T-helper 1 cell treated with Interleukin-12 subunit alpha and Interleukin-12 subunit beta and Interleukin-4 antibody, amounts not matched to agents 30 μg/mL and 1 μg/mL, for 36 hours (primary cell): ENCODE measurements around the gene OPA3.

Source experiments
- H3K27ac Mint-ChIP-seq: one replicate; pipeline ENCODE4 v1.8.0; 2021; ENCODE audit warnings: mild to moderate bottlenecking, mixed read lengths
- H3K27me3 Mint-ChIP-seq: one replicate; pipeline ENCODE4 v1.8.0; 2021; ENCODE audit warnings: low read depth, mixed read lengths
- H3K36me3 Mint-ChIP-seq: one replicate; pipeline ENCODE4 v1.8.0; 2021; ENCODE audit warnings: low read depth, mixed read lengths
- H3K4me1 Mint-ChIP-seq: one replicate; pipeline ENCODE4 v1.8.0; 2021; ENCODE audit warnings: low read depth, mixed read lengths
- H3K4me3 Mint-ChIP-seq: one replicate; pipeline ENCODE4 v1.8.0; 2021; ENCODE audit warnings: mild to moderate bottlenecking, moderate library complexity, mixed read lengths
- H3K9me3 Mint-ChIP-seq: one replicate; pipeline ENCODE4 v1.8.0; 2021; ENCODE audit warnings: mixed read lengths

The OPA3 gene

GRCh38 chr19:45607071-45608029 lies 22.7 kb upstream of the OPA3 start:
- H3K27ac Mint-ChIP-seq, result peak overlapping the region; percentile 78
- H3K27me3 Mint-ChIP-seq, result peaks cover 12% of the 10 kb centered on the region
- peaks cover 26% of the 10 kb centered on the region for H3K36me3 Mint-ChIP-seq
- peaks cover 6% of the 10 kb centered on the region for H3K9me3 Mint-ChIP-seq
- peaks cover 9% of the 10 kb centered on the region for H3K4me1 Mint-ChIP-seq
- H3K4me3 Mint-ChIP-seq, result no peak overlapping the region

GRCh38 chr19:45601524-45602374 lies 17.1 kb upstream of the OPA3 start, which contains the start of gene GPR4:
Gene GPR4 (minus strand): TSS chr19:45602212. CDS start chr19:45591866, 10,346 bp downstream.
- peak within 1 kb of the TSS; percentile 16 for H3K27ac Mint-ChIP-seq
- H3K36me3 Mint-ChIP-seq, result peaks cover 7% of the 10 kb centered on the region
- H3K9me3 Mint-ChIP-seq, result no peaks in the 10 kb centered on the region
- H3K4me1 Mint-ChIP-seq, result peaks cover 21% of the 10 kb centered on the region
- peak within 1 kb of the TSS; percentile 3 for H3K4me3 Mint-ChIP-seq
- H3K27me3 Mint-ChIP-seq, result peaks cover 66% of the 10 kb centered on the region

DNA sequence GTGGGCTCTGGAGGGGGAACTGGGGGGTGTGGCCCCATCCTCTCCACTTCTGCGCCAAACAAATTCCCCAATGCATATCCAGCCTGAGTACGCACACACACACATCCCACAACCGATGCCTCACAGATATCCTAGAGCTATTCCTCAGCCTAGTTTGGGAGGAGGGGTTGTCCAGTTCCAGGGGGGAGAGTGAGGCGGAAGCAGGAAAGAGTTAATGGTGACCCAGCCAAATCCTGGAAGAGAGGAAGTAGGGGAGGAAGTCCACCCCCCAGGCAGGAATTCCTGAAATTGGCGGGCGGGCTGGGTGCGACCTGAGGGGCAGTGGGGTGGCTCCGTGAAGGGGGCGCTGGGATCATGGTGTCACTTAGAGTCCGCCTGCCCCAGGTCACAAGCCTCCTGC lies 16.5 kb upstream of the OPA3 start:
- Mint-ChIP-seq H3K4me3 (no peak overlapping the region), H3K9me3 (no peaks in the 10 kb centered on the region), H3K27me3 (peaks cover 72% of the 10 kb centered on the region), H3K36me3 (peaks cover 7% of the 10 kb centered on the region), H3K27ac (no peak overlapping the region), H3K4me1 (peaks cover 21% of the 10 kb centered on the region)

DNA sequence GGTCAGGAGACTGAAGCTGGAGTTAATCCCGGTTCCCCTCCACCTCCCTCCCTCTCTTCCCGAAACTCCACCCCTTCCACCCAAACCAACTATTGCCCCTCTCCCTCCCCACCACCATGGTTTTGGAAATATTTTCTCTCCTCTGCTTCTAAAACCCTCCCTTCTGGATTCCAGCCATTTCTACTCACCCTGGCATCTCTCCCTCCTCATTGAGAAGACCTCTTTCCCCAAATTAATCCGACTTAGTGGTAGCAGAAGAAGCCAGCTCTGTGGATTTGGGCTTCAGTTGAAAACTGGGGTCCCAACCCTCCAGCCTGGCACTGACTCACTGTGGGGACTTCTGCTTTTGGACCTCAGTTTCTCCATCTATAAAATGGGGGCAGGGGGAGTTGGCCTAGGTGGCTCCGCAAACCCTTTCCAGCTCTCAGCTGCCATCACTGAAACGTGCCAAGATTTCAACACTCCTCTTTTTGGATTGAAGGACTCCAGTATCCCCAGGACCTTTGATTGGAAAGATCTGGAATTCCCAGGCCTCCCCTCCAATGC lies 15.8 kb upstream of the OPA3 start:
- Mint-ChIP-seq H3K4me1 (peaks cover 21% of the 10 kb centered on the region), H3K9me3 (no peaks in the 10 kb centered on the region), H3K27ac (no peak overlapping the region), H3K27me3 (peaks cover 79% of the 10 kb centered on the region), H3K4me3 (no peak overlapping the region), H3K36me3 (peaks cover 7% of the 10 kb centered on the region)

- Mint-ChIP-seq H3K36me3 (peaks cover 7% of the 10 kb centered on the region), H3K9me3 (no peaks in the 10 kb centered on the region), H3K27me3 (peaks cover 81% of the 10 kb centered on the region), H3K4me3 (no peak overlapping the region), H3K27ac (no peak overlapping the region), H3K4me1 (peaks cover 21% of the 10 kb centered on the region)
Measured at GRCh38 chr19:45599286-45599685, 14.7 kb upstream of the OPA3 start.

DNA sequence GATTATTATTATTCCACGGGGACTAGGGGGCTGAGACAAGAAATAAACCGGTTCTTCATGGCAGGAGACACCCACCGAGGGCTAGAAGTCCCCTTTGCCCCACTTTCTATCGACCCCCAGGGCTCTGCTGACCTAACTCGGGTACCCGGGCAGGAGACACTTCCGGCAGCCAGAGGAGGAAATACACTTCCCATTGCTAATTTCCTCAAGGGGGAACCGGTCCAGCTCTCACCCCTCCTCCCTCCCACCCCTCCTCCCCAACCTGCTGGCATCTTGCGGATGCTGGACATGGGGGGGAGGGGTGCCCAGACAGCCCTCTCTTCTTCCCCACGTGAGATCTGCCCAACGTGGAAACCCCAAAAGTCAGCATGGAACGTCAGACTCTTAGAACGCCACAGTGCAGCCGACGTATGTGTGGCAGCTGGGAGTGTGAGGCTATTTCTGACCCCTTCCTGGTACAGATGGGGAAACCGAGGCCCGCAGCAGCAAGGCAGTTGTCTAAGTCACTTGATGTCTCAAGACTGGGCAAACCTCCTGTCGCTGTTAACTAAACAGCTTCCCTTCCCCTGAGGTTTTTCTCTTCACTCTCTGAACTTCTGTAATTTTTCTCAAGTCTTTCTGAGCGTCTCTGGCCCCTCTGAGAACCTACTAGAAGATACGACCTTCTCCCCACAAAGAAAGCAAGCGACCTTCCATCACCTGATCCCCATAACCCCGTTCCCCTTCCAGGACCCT lies 13.8 kb upstream of the OPA3 start:
- H3K4me3 Mint-ChIP-seq, result peak overlapping the region; percentile 36
- H3K9me3 Mint-ChIP-seq, result no peaks in the 10 kb centered on the region
- H3K36me3 Mint-ChIP-seq, result peaks cover 7% of the 10 kb centered on the region
- peak overlapping the region; percentile 13 for H3K27ac Mint-ChIP-seq
- H3K27me3 Mint-ChIP-seq, result peaks cover 79% of the 10 kb centered on the region
- peaks cover 21% of the 10 kb centered on the region for H3K4me1 Mint-ChIP-seq

GRCh38 chr19:45597425-45598111 lies 13.0 kb upstream of the OPA3 start:
- Mint-ChIP-seq H3K36me3 (peaks cover 4% of the 10 kb centered on the region), H3K4me1 (peaks cover 20% of the 10 kb centered on the region), H3K4me3 (no peak overlapping the region), H3K27ac (no peak overlapping the region), H3K27me3 (peaks cover 71% of the 10 kb centered on the region), H3K9me3 (no peaks in the 10 kb centered on the region)

DNA sequence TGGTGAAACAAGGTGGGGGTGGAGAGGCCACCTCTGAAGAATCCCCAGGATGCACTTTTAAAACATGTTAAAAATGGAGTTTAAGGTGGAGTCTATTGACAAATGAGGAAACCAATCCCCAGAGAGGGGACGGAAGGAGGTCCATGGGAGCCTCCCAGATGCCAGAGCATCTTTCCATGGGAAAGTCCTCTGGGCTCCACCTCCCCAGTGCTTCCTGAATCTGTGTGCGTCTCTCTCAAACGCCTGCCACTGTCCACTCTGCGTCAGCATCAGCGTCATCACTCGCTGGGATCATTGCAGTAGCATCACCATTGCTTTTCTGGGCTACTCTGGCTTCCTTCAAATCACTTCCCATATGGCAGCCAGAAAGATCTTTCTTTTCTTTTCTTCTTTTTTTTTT lies 11.2 kb upstream of the OPA3 start:
- Mint-ChIP-seq H3K36me3 (peaks cover 4% of the 10 kb centered on the region), H3K4me1 (peaks cover 25% of the 10 kb centered on the region), H3K27ac (no peak overlapping the region), H3K4me3 (no peak overlapping the region), H3K9me3 (no peaks in the 10 kb centered on the region), H3K27me3 (peaks cover 54% of the 10 kb centered on the region)

- Mint-ChIP-seq H3K27me3 (peaks cover 32% of the 10 kb centered on the region), H3K9me3 (no peaks in the 10 kb centered on the region), H3K36me3 (peaks cover 1% of the 10 kb centered on the region), H3K27ac (no peak overlapping the region), H3K4me3 (no peak overlapping the region), H3K4me1 (peaks cover 18% of the 10 kb centered on the region)
Measured at GRCh38 chr19:45593520-45593919, 8.9 kb upstream of the OPA3 start.

- Mint-ChIP-seq H3K4me3 (no peak overlapping the region), H3K36me3 (no peaks in the 10 kb centered on the region), H3K27ac (no peak overlapping the region), H3K9me3 (no peaks in the 10 kb centered on the region), H3K4me1 (peaks cover 13% of the 10 kb centered on the region), H3K27me3 (peaks cover 21% of the 10 kb centered on the region)
Measured at GRCh38 chr19:45592366-45592765, 7.8 kb upstream of the OPA3 start.

- H3K27me3 Mint-ChIP-seq, result peaks cover 13% of the 10 kb centered on the region
- no peaks in the 10 kb centered on the region for H3K9me3 Mint-ChIP-seq
- H3K27ac Mint-ChIP-seq, result no peak overlapping the region
- H3K36me3 Mint-ChIP-seq, result no peaks in the 10 kb centered on the region
- H3K4me3 Mint-ChIP-seq, result no peak overlapping the region
- peaks cover 13% of the 10 kb centered on the region for H3K4me1 Mint-ChIP-seq
Measured at GRCh38 chr19:45591638-45592005, 7.0 kb upstream of the OPA3 start.

DNA sequence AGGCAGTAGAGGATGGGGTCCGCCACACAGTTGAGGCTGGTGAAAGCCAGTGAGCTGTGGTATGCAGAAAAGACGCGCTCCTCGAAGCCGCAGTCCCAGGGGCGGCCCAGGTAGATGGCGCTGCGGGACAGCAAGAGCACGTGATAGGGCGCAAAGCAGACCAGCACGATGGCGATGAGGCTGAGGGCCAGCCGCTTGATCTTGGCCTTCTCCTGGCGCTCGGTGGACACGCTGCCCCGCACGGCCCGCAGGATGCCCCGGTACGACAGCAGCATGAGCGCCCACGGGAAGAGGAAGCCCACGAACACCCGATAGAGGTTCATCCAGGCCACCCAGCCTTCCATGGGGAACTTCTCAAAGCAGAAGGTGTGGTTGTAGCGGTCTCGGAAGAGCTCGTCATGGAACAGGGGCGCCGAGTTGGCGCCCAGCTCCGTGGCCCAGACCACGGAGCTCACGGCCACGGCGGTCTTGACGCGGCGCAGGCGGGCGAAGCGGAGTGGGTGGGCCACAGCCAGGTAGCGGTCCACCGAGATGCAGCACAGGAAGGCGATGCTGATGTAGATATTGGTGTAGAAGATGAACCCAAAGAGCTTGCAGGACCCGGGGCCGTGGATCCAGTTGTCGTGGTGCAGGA lies 6.5 kb upstream of the OPA3 start:
- H3K36me3 Mint-ChIP-seq, result no peaks in the 10 kb centered on the region
- no peak overlapping the region for H3K4me3 Mint-ChIP-seq
- no peaks in the 10 kb centered on the region for H3K9me3 Mint-ChIP-seq
- peaks cover 8% of the 10 kb centered on the region for H3K27me3 Mint-ChIP-seq
- no peak overlapping the region for H3K27ac Mint-ChIP-seq
- peaks cover 13% of the 10 kb centered on the region for H3K4me1 Mint-ChIP-seq

GRCh38 chr19:45590300-45591003 lies 5.8 kb upstream of the OPA3 start:
- Mint-ChIP-seq H3K27ac (no peak overlapping the region), H3K36me3 (no peaks in the 10 kb centered on the region), H3K4me3 (no peak overlapping the region)

More at GRCh38 chr19:45590300-45591003, 5.8 kb upstream of the OPA3 start:
- Mint-ChIP-seq H3K9me3 (no peaks in the 10 kb centered on the region), H3K4me1 (peaks cover 13% of the 10 kb centered on the region), H3K27me3 (peaks cover 2% of the 10 kb centered on the region)
